ENCODE results near the gene TBCD.

The TBCD gene

DNA sequence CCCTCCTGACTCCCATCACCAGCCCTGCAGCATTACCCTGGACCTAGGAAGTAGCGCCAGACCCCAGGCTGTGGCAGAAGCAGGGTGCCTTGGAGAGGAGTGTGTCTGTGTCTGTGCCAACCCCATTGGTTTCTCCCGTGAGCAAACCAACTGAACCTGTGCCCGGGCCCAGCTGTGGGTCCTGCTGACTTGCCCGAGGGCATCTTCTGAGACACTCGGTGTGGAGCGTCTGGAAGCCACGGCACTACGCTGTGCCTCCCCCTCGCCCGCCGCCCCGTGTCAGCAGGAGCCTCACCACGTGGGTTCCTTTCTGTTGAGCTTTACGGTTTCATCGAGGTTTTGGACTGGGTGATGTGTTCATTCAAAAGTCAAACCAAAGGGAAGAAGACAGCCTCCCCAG, 60.2 kb downstream of the TBCD start:
- H3K36me3 ChIP-seq (ENCODE audit: control insufficient read depth, insufficient read depth, low read length): peaks cover 38% of the 10 kb centered on the region
- H3K27me3 ChIP-seq (ENCODE audit: control insufficient read depth, insufficient read depth, low read length): no peaks in the 10 kb centered on the region
- no CpG with 5 or more reads among the region's 15 CpGs for WGBS (ENCODE audit: insufficient coverage, insufficient read length)
- no peaks in the 10 kb centered on the region for H3K4me1 ChIP-seq (ENCODE audit: control insufficient read depth, insufficient read depth, low read length)
- H3K27ac ChIP-seq (ENCODE audit: low read length): no peak overlapping the region
- H3K4me3 ChIP-seq (ENCODE audit: low read length): no peak overlapping the region
- no peaks in the 10 kb centered on the region for H3K9me3 ChIP-seq (ENCODE audit: control insufficient read depth, insufficient read depth, low read length)
- no peak for DNase-seq (ENCODE audit: low read depth, low spot score)

DNA sequence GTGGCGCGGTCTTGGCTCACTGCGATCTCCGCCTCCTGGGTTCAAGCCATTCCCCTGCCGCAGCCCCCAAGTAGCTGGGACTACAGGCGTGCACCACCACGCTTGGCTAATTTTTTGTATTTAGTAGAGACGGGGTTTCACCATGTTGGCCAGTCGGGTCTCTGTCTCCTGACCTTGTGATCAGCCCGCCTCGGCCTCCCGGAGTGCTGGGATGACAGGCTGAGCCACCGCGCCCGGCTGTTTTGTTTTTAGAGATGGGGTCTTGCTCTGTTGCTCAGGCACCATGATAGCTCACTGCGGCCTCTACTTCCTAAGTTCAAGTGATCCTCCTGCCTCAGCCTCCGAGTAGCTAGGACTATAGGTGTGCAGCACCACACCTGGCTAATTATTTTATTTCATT, 60.7 kb downstream of the TBCD start:
- no peak for DNase-seq (ENCODE audit: low read depth, low spot score)
- peaks cover 38% of the 10 kb centered on the region for H3K36me3 ChIP-seq (ENCODE audit: control insufficient read depth, insufficient read depth, low read length)
- H3K4me3 ChIP-seq (ENCODE audit: low read length): no peak overlapping the region
- no peaks in the 10 kb centered on the region for H3K27me3 ChIP-seq (ENCODE audit: control insufficient read depth, insufficient read depth, low read length)
- H3K4me1 ChIP-seq (ENCODE audit: control insufficient read depth, insufficient read depth, low read length): no peaks in the 10 kb centered on the region
- no CpG with 5 or more reads among the region's 17 CpGs for WGBS (ENCODE audit: insufficient coverage, insufficient read length)
- no peaks in the 10 kb centered on the region for H3K9me3 ChIP-seq (ENCODE audit: control insufficient read depth, insufficient read depth, low read length)
- no peak overlapping the region for H3K27ac ChIP-seq (ENCODE audit: low read length)

DNA sequence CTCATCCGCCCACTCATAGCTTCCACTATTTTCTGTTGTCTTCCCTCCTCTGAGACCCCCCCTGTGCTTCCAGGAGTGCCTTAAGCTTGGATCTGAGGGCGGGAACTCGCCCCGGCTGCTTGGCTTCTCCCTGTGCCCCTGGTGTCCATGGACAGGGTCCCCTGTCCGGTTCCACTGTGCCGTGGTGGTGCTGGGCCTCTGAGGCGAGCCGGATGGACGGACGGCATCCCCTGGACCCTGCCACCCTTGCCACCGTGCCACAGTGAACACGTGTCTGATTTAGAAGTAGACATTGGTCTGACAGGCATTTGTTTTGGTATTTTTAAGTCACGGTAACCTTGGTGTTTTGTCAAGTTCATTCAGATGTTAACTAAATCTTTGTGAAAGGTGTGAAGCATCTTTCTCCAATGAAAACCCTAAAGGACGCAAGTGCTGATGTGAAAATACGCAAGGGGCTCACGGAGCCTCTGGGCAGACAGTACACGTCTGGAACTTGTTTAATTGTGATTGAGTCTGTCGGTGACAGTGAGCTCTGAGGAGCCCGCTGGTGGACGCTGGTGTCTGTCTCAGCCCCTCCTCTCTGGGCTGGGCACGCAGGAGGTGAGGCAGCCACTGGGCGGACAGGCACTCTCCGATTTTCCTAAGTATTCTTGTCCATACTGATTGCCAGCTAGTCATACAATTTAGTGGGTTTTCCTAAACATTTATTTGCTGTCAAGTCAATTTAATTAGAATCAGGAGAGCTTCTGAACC, 61.6 kb downstream of the TBCD start:
- no peak overlapping the region for H3K4me3 ChIP-seq (ENCODE audit: low read length)
- H3K27me3 ChIP-seq (ENCODE audit: control insufficient read depth, insufficient read depth, low read length): no peaks in the 10 kb centered on the region
- H3K27ac ChIP-seq (ENCODE audit: low read length): no peak overlapping the region
- no peaks in the 10 kb centered on the region for H3K4me1 ChIP-seq (ENCODE audit: control insufficient read depth, insufficient read depth, low read length)
- H3K36me3 ChIP-seq (ENCODE audit: control insufficient read depth, insufficient read depth, low read length): peaks cover 40% of the 10 kb centered on the region
- WGBS (ENCODE audit: insufficient coverage, insufficient read length): 100% methylated on average over 1 of the region's 23 CpGs
- no peak for DNase-seq (ENCODE audit: low read depth, low spot score)
- no peaks in the 10 kb centered on the region for H3K9me3 ChIP-seq (ENCODE audit: control insufficient read depth, insufficient read depth, low read length)

DNA sequence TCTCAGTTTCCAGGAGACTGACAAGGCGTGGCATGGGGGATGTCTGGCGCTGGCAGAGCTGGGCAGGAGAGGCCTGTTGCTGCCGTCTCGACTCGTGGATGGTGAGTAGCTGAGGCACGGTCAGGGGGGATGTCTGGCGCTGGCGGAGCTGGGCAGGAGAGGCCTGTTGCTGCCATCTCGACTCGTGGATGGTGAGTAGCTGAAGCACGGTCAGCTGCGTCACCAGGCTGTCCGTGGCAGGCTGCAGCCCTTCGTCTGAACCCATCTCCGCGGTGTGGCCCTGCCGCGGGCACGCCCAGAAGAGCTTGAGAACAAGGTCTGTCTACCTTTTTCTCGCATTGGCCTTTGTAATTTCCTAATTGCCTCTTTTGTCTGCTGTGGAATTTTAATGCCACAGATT, 63.0 kb downstream of the TBCD start:
- H3K9me3 ChIP-seq (ENCODE audit: control insufficient read depth, insufficient read depth, low read length): no peaks in the 10 kb centered on the region
- no CpG with 5 or more reads among the region's 20 CpGs for WGBS (ENCODE audit: insufficient coverage, insufficient read length)
- no peaks in the 10 kb centered on the region for H3K27me3 ChIP-seq (ENCODE audit: control insufficient read depth, insufficient read depth, low read length)
- H3K36me3 ChIP-seq (ENCODE audit: control insufficient read depth, insufficient read depth, low read length): peaks cover 33% of the 10 kb centered on the region
- no peak overlapping the region for H3K27ac ChIP-seq (ENCODE audit: low read length)
- no peak for DNase-seq (ENCODE audit: low read depth, low spot score)
- no peaks in the 10 kb centered on the region for H3K4me1 ChIP-seq (ENCODE audit: control insufficient read depth, insufficient read depth, low read length)
- no peak overlapping the region for H3K4me3 ChIP-seq (ENCODE audit: low read length)

DNA sequence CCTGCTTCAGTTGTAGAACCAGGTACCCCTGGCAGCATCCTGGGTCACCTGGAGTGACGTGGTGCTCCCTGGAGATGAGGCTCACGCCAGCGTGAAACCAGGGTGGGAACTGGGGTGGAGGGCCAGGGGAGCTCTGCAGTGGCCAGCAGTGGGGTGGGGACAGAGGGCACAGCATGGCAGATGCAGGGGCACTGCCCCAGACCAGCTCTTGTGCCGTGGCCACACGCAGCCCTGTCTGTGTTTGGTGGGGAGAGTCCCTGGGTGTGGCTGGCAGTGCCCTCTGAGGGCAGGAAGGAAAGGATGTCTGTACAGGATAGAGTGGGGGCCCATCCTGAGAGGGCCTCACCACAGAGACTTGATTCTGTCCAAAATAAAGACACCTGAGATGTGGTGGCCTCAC, 63.5 kb downstream of the TBCD start:
- no peaks in the 10 kb centered on the region for H3K27me3 ChIP-seq (ENCODE audit: control insufficient read depth, insufficient read depth, low read length)
- H3K9me3 ChIP-seq (ENCODE audit: control insufficient read depth, insufficient read depth, low read length): no peaks in the 10 kb centered on the region; the same call in 1 of the 2 replicates
- no peaks in the 10 kb centered on the region for H3K4me1 ChIP-seq (ENCODE audit: control insufficient read depth, insufficient read depth, low read length)
- H3K4me3 ChIP-seq (ENCODE audit: low read length): no peak overlapping the region
- H3K27ac ChIP-seq (ENCODE audit: low read length): no peak overlapping the region
- WGBS (ENCODE audit: insufficient coverage, insufficient read length): no CpG with 5 or more reads among the region's 5 CpGs
- peaks cover 33% of the 10 kb centered on the region for H3K36me3 ChIP-seq (ENCODE audit: control insufficient read depth, insufficient read depth, low read length)
- DNase-seq (ENCODE audit: low read depth, low spot score): no peak

DNA sequence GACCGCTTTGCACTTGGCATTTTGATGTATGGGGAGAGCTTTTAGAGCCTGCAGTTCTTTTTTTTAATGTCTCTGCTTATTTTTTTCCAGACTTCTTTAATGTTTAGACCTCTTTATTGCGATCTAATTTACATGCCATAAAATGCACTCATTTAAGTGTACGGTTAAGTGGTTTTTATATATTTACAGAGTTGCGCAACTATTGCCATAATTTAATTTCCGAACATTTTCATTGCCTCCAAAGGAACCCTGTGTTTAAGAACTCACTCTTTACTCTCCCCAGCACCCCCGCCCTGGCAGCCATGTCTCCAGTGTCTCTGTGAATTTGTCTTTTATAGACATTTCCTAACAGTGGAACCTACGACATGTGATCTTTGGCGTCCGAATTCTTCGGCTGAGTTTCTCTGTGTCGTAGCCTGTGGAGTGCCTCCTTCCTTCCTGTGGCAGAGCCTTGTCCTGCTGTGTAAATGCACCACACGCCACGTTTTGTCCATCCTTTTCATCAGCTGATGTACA, 64.0 kb downstream of the TBCD start:
- Histone ChIP-seq H3K4me3 (ENCODE audit: low read length) (no peak overlapping the region), H3K4me1 (ENCODE audit: control insufficient read depth, insufficient read depth, low read length) (no peaks in the 10 kb centered on the region), H3K9me3 (ENCODE audit: control insufficient read depth, insufficient read depth, low read length) (no peaks in the 10 kb centered on the region; the same call in 1 of the 2 replicates), H3K27me3 (ENCODE audit: control insufficient read depth, insufficient read depth, low read length) (no peaks in the 10 kb centered on the region), H3K36me3 (ENCODE audit: control insufficient read depth, insufficient read depth, low read length) (peaks cover 28% of the 10 kb centered on the region), H3K27ac (ENCODE audit: low read length) (no peak overlapping the region)
- DNase-seq (ENCODE audit: low read depth, low spot score): no peak
- no CpG with 5 or more reads among the region's 13 CpGs for WGBS (ENCODE audit: insufficient coverage, insufficient read length)

DNA sequence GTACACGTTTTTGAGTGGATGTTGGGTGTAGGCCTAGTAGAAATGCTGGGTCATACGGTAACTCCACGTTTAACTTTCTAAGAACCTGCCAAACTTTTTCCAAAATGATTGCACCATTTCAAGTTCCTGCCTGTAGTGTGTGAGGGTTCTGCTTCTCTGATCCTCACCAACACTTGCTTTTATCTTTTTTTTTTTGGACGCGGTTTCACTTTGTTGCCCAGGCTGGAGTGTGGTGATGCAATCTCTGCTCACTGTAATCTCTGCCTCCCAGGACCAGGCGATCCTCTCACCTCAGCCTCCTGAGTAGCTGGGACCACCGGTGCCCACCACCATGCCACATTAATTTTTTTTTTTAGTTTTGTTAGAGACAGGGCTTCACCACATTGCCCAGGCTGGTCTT, 64.5 kb downstream of the TBCD start:
- Histone ChIP-seq H3K27me3 (ENCODE audit: control insufficient read depth, insufficient read depth, low read length) (no peaks in the 10 kb centered on the region), H3K27ac (ENCODE audit: low read length) (no peak overlapping the region), H3K4me1 (ENCODE audit: control insufficient read depth, insufficient read depth, low read length) (no peaks in the 10 kb centered on the region; the same call in 1 of the 2 replicates), H3K36me3 (ENCODE audit: control insufficient read depth, insufficient read depth, low read length) (peaks cover 25% of the 10 kb centered on the region), H3K9me3 (ENCODE audit: control insufficient read depth, insufficient read depth, low read length) (no peaks in the 10 kb centered on the region; the same call in 1 of the 2 replicates), H3K4me3 (ENCODE audit: low read length) (no peak overlapping the region)
- no CpG with 5 or more reads among the region's 7 CpGs for WGBS (ENCODE audit: insufficient coverage, insufficient read length)
- no peak for DNase-seq (ENCODE audit: low read depth, low spot score)

DNA sequence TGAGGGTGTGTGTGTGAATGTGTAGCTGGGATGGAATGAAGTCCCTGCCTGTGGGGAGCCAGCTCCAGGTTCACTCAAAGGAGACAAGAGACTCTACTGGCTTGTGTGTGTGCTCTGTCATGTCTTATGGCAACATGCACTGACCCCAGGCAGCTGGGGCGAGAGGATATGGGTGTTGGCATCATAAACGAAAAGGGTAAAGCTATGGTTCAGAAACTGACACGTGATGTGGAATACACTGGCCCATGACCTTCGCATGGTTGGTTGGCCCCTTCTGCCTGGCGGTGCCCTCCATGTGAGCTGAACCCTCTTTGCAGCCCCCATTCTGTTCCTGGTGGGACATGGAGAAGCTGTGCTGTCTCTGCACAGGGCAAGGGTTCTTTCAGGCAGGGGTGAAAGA, 66.1 kb downstream of the TBCD start:
- Histone ChIP-seq H3K36me3 (ENCODE audit: control insufficient read depth, insufficient read depth, low read length) (peaks cover 18% of the 10 kb centered on the region), H3K27me3 (ENCODE audit: control insufficient read depth, insufficient read depth, low read length) (no peaks in the 10 kb centered on the region), H3K4me3 (ENCODE audit: low read length) (no peak overlapping the region), H3K27ac (ENCODE audit: low read length) (no peak overlapping the region), H3K4me1 (ENCODE audit: control insufficient read depth, insufficient read depth, low read length) (peaks cover 1% of the 10 kb centered on the region; the same call in 1 of the 2 replicates), H3K9me3 (ENCODE audit: control insufficient read depth, insufficient read depth, low read length) (no peaks in the 10 kb centered on the region; the same call in 1 of the 2 replicates)
- WGBS (ENCODE audit: insufficient coverage, insufficient read length): no CpG with 5 or more reads among the region's 5 CpGs
- DNase-seq (ENCODE audit: low read depth, low spot score): no peak

DNA sequence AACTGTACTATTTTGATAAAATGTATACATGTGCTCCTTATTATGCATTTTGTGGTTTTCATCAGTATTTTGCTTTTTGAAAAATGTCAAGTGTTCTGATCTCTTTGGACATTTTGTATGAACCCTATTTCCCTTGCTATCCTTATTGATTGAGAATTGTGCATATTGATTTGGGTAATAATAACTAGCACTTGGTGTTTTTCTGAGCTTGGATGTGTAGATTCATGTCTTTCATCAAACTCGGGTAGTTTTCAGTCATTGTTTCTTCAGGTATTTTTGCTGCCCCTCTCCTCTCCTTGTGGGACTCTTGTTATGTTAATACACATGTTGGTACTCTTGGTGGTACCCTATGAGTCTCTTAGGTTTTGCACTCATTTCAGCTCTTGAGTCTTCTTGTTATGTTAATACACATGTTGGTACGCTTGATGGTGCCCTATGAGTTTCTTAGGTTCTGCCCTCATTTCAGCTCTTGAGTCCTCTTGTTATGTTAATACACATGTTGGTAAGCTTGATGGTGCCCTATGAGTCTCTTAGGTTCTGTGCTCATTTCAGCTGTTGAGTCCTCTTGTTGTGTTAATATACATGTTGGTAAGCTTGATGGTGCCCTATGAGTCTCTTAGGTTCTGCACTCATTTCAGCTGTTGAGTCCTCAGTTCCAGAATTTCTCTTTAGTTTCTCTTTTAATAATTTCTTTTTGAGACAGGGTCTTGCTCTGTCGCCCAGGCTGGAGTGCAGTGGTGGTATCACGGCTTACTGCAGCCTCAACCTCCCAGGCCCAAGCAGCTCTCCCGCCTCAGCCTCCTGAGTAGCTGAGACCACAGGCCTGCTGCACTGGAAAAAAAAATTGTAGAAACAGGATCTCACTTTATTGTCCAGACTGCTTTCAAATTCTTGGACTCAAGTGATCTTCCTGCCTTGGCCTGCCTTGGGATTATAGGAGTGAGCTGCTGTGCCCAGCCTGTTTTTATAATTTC, 68.7 kb downstream of the TBCD start:
- Histone ChIP-seq H3K4me1 (ENCODE audit: control insufficient read depth, insufficient read depth, low read length) (peaks cover 1% of the 10 kb centered on the region; the same call in 1 of the 2 replicates), H3K9me3 (ENCODE audit: control insufficient read depth, insufficient read depth, low read length) (no peaks in the 10 kb centered on the region; the same call in 1 of the 2 replicates), H3K36me3 (ENCODE audit: control insufficient read depth, insufficient read depth, low read length) (peaks cover 12% of the 10 kb centered on the region; the same call in 1 of the 2 replicates), H3K27me3 (ENCODE audit: control insufficient read depth, insufficient read depth, low read length) (no peaks in the 10 kb centered on the region), H3K27ac (ENCODE audit: low read length) (no peak overlapping the region), H3K4me3 (ENCODE audit: low read length) (no peak overlapping the region)
- no CpG with 5 or more reads among the region's 5 CpGs for WGBS (ENCODE audit: insufficient coverage, insufficient read length)
- DNase-seq (ENCODE audit: low read depth, low spot score): no peak

DNA sequence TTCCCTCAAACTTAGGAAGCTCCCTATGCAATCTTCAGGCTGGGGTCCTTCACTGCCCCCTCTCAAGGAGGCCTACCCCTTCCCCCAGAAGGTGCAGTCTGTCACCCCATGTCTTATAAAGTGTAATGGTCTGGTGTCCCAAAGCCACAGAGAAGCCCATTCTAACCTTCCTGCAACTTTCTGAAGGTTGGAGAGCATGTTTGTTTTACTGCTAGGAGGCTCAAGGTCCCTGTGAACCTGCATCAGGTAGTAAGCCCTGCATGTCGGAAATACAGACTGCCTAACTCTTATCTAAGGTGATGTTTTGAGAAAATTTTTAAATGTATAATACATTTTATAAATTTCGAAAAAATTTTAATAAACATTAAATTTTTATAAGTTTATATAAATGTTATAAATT, 69.7 kb downstream of the TBCD start:
- Histone ChIP-seq H3K36me3 (ENCODE audit: control insufficient read depth, insufficient read depth, low read length) (peaks cover 9% of the 10 kb centered on the region; the same call in 1 of the 2 replicates), H3K9me3 (ENCODE audit: control insufficient read depth, insufficient read depth, low read length) (no peaks in the 10 kb centered on the region; the same call in 1 of the 2 replicates), H3K4me3 (ENCODE audit: low read length) (no peak overlapping the region), H3K27me3 (ENCODE audit: control insufficient read depth, insufficient read depth, low read length) (no peaks in the 10 kb centered on the region), H3K4me1 (ENCODE audit: control insufficient read depth, insufficient read depth, low read length) (peaks cover 1% of the 10 kb centered on the region; the same call in 1 of the 2 replicates), H3K27ac (ENCODE audit: low read length) (no peak overlapping the region)
- DNase-seq (ENCODE audit: low read depth, low spot score): no peak
- WGBS (ENCODE audit: insufficient coverage, insufficient read length): no CpG with 5 or more reads among the region's 2 CpGs

Measured in iPS DF 6.9 (cell line).